ENCODE data around the gene ACACA. TPM values are rescaled to one million over a fixed set of nuclear protein-coding genes. Genes with fewer than 3 reads are reported as not detected.

ACACA gene
- total and polyA plus RNA-seq, 2 experiments from 2014 or later, result 59.6 to 164 TPM

DNA sequence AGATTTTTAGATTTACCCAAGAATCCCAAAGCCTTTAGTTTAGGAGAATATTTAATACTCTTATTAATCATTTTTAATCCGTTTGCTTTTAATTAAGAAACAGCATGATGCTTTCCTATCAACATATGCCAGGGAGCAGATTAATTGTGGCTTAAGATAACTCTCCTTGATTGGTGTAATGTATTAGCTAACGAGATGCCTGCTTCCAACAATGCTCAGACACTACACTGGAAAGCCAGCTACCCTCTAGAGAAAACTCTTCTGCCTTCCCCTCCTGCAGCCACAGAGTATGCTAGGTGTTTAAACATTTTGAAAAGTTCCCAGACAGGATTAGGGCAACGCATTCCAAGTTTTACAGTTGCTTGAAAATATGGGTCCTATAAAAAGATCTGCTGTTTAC, 315.7 kb downstream of the ACACA start (continued):
- TF ChIP-seq ZNF462 (CRISPR knock-in tag; IDR thresholded peaks at IDR 0.05) (no peak), ETS1 (IDR thresholded peaks at IDR 0.05) (no peak), EZH2 (IDR thresholded peaks at IDR 0.05; ENCODE audit: low read depth, unreplicated experiment) (no peak), POLR2AphosphoS5 (IDR thresholded peaks at IDR 0.05; ENCODE audit: low read depth) (no peak), EZH2phosphoT487 (IDR thresholded peaks at IDR 0.05; ENCODE audit: unreplicated experiment) (no peak), ZNF331 (CRISPR knock-in tag; IDR thresholded peaks at IDR 0.05; ENCODE audit: low read depth) (no peak), JUNB (IDR thresholded peaks at IDR 0.05; ENCODE audit: unreplicated experiment) (no peak), STAT1 (IDR thresholded peaks at IDR 0.05; ENCODE audit: unreplicated experiment) (no peak)

DNA sequence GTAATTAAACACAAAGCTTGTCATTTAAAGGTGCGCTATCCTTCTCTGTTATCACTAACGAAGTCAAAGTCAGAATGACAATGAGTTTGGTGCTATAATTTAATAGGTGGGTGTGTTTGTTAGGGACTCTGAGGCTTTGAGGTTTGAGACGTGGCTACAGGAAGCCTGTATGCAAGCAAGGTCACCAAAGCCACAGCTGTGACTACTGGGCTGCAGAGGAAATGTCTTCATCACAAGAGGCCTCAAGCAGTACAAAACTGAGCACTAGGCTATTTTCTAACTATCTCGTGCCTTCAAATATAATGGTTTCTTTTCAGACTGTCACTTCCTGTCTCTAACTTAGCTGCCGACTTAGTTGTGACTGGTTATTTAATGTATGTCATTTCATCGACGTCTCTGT, 316.7 kb downstream of the ACACA start:
- H3K4me1 Mint-ChIP-seq, result peaks cover 13% of the 10 kb centered on the region
- H3K27ac ChIP-seq (ENCODE audit: low read depth), result peak overlapping the region; percentile 65; the same call in 1 of the 2 replicates
- H3K36me3 ChIP-seq (ENCODE audit: insufficient read depth), result peaks cover 33% of the 10 kb centered on the region
- H3K9me3 Mint-ChIP-seq, result no peaks in the 10 kb centered on the region
- no peaks in the 10 kb centered on the region for H3K4me1 ChIP-seq (ENCODE audit: insufficient read depth)
- H3K36me3 Mint-ChIP-seq (ENCODE audit: low read depth), result peaks cover 51% of the 10 kb centered on the region
- peaks cover 2% of the 10 kb centered on the region for H3K27me3 Mint-ChIP-seq (ENCODE audit: insufficient read depth, low read depth, poor library complexity)
- no peak for ATAC-seq
- DNase-seq (ENCODE audit: low spot score), result no peak
- H4K20me1 ChIP-seq (replicated peaks; ENCODE audit: insufficient read depth), result no peaks in the 10 kb centered on the region; the same call in 1 of the 2 replicates
- no peak overlapping the region for H3K4me2 ChIP-seq
- no peak overlapping the region for H3K4me3 Mint-ChIP-seq
- H3K27me3 ChIP-seq (ENCODE audit: insufficient read depth), result no peaks in the 10 kb centered on the region
- no peak overlapping the region for H3K27ac Mint-ChIP-seq
- H3K4me3 ChIP-seq, result no peak overlapping the region
- peaks cover 3% of the 10 kb centered on the region for H3F3A ChIP-seq (replicated peaks; ENCODE audit: low read depth)
- no peaks in the 10 kb centered on the region for H3K9me2 ChIP-seq (ENCODE audit: insufficient read depth)
- no peaks in the 10 kb centered on the region for H3K79me2 ChIP-seq (replicated peaks; ENCODE audit: insufficient read depth)
- H2AFZ ChIP-seq, result no peak overlapping the region
- TF ChIP-seq JUNB (IDR thresholded peaks at IDR 0.05; ENCODE audit: unreplicated experiment) (no peak), NANOG (IDR thresholded peaks at IDR 0.05; ENCODE audit: borderline replicate concordance) (no peak), STAT1 (IDR thresholded peaks at IDR 0.05; ENCODE audit: unreplicated experiment) (no peak), ZNF331 (CRISPR knock-in tag; IDR thresholded peaks at IDR 0.05; ENCODE audit: low read depth) (no peak), POLR2AphosphoS5 (IDR thresholded peaks at IDR 0.05; ENCODE audit: low read depth) (no peak), ZNF114 (CRISPR knock-in tag; IDR thresholded peaks at IDR 0.05) (no peak), EZH2 (IDR thresholded peaks at IDR 0.05; ENCODE audit: low read depth, unreplicated experiment) (no peak)

Measured in GM23338 (cell line).